GM12891 (cell line): ENCODE measurements around the gene DIP2C.

Experiments used
- POLR2A ChIP-seq: IDR thresholded peaks from 2 replicates; pipeline ENCODE4 v1.6.1; 2011; ENCODE audit warnings: low read depth, low read length, control low read depth
- POLR2AphosphoS5 ChIP-seq: IDR thresholded peaks from 2 replicates; pipeline ENCODE4 v1.6.1; 2011; ENCODE audit warnings: low read depth, low read length, control low read depth
- POU2F2 ChIP-seq: IDR thresholded peaks from 2 replicates; pipeline ENCODE4 v1.6.1; 2011; ENCODE audit warnings: low read depth, mild to moderate bottlenecking, control low read depth, low read length, moderate library complexity
- TAF1 ChIP-seq: IDR thresholded peaks from 2 replicates; pipeline ENCODE4 v1.6.1; 2011; ENCODE audit warnings: low read depth, low read length, control low read depth

DNA sequence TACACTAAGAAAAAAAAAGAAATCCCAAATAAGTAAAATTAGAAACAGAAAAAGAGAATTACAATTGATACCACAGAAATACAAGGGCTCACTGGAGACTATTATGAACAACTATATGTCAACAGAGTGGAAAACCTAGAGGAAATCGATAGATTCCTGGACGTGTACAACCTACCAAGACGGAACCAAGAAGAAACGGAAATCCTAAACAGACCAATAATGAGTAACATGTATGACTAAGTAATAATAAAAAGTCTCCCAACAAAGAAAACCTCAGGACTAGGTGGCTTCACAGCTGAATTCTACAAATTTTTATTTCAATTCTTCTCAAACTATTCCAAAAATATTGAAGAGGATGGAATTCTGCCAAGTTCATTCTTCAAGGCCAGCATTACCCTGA, 13.9 kb downstream of the DIP2C start:
- TF ChIP-seq POLR2A: no peak
- no peak for TF ChIP-seq POLR2AphosphoS5
- TF ChIP-seq TAF1: no peak
- no peak for TF ChIP-seq POU2F2
